K562 (cell line): ENCODE results near the gene STMN3. TPM values are rescaled to one million over a fixed set of nuclear protein-coding genes. Genes with fewer than 3 reads are reported as not detected.

ENCODE experiments used
- ATAC-seq: fragments of 200-7000 bp; cut with Tn5 transposase; 3 replicates; pipeline ENCODE4 v1.9.1; 2020; ENCODE audit warnings: moderate library complexity
- Bru-seq: library from RNA; stranded (reverse); fragments of 400-500 nt; gene quantifications from one replicate; lab custom pipeline; 2021; lab: Mats Ljungman, UMichigan
- BruChase-seq, 2 experiments: library from RNA; stranded (reverse); fragments of 400-500 nt; gene quantifications; one replicate each; lab custom pipeline; 2021; lab: Mats Ljungman, UMichigan
- BruUV-seq: library from RNA; stranded (reverse); fragments of 400-500 nt; replicated peaks from 2 replicates; lab custom pipeline; 2021; lab: Mats Ljungman, UMichigan
- CTCF ChIA-PET: fragments of 300-600 bp; formaldehyde crosslinking; extraction: SDS; loops from one replicate; lab custom pipeline; 2021; ENCODE audit warnings: low intra/inter-chr PET ratio; lab: Yijun Ruan, JAX
- POLR2A ChIA-PET: fragments of 300-600, 350-650 bp; sonication (Branson Sonifier 250); formaldehyde crosslinking; extraction: SDS; loops from one replicate; lab custom pipeline; 2021; ENCODE audit warnings: antibody characterized with exemption, inconsistent platforms; lab: Yijun Ruan, JAX
- DNase-seq, 4 experiments: peaks; one replicate each; pipeline versions ENCODE4 v3.0.0 to v3.0.0-alpha.2; 2011 to 2018; ENCODE audit warnings: low spot score in 3 of 4, mixed read lengths in 3 of 4; ENCODE audit errors: extremely low read depth in 1 of 4
- FAIRE-seq: peaks from 2 replicates; lab custom pipeline; 2011; peaks lifted over from hg19 to GRCh38; lab: Jason Lieb, UNC
- H2AFZ ChIP-seq: 2 replicates; pipeline ENCODE4 v1.6.0; 2011; ENCODE audit warnings: low read depth, low read length, control low read depth, inconsistent platforms
- H3K27ac ChIP-seq: fragments of 200-600 bp; 3 replicates; pipeline ENCODE4 v1.8.0; 2011; ENCODE audit warnings: low read depth, mild to moderate bottlenecking, control low read depth, inconsistent platforms, low read length, moderate library complexity, mixed read lengths; ENCODE audit errors: extremely low read depth
- H3K27me3 ChIP-seq, 2 experiments: fragments of 300-600 bp in 1 of 2; 2 replicates in 1 of 2; 3 replicates in 1 of 2; pipeline versions ENCODE4 v1.6.0 to v1.8.0; 2011; ENCODE audit warnings: inconsistent platforms in 2 of 2, low read length in 2 of 2, mild to moderate bottlenecking in 1 of 2, mixed read lengths in 1 of 2, moderate library complexity in 1 of 2; ENCODE audit not compliant: control insufficient read depth in 2 of 2, insufficient read depth in 2 of 2
- H3K36me3 ChIP-seq: fragments of 300-600 bp; 3 replicates; pipeline ENCODE4 v1.8.0; 2011; ENCODE audit warnings: mild to moderate bottlenecking, low read length, inconsistent platforms; ENCODE audit not compliant: control insufficient read depth, insufficient read depth
- H3K4me1 ChIP-seq, 2 experiments: fragments of 200-600 bp in 1 of 2; replicated peaks in 1 of 2; 2 replicates in 1 of 2; 3 replicates in 1 of 2; pipeline versions ENCODE4 v1.5.1 to v1.8.0; 2011; ENCODE audit warnings: inconsistent platforms in 2 of 2, low read length in 2 of 2, mild to moderate bottlenecking in 1 of 2, mixed read lengths in 1 of 2, moderate library complexity in 1 of 2; ENCODE audit not compliant: control insufficient read depth in 2 of 2, insufficient read depth in 2 of 2
- H3K4me2 ChIP-seq: 2 replicates; pipeline ENCODE4 v1.6.1; 2011; ENCODE audit warnings: low read length, control low read depth, inconsistent platforms, mixed read lengths; ENCODE audit not compliant: insufficient read depth
- H3K4me3 ChIP-seq: fragments of 200-600 bp; sonication (generic), shearing (Covaris generic); 2 replicates; pipeline ENCODE4 v1.5.1; 2016; ENCODE audit warnings: control low read depth, inconsistent platforms
- H3K79me2 ChIP-seq: fragments of 200-600 bp; 3 replicates; pipeline ENCODE4 v1.8.0; 2011; ENCODE audit warnings: low read length, inconsistent platforms; ENCODE audit not compliant: control insufficient read depth, insufficient read depth
- H3K9ac ChIP-seq, 2 experiments: 2 replicates each; pipeline versions ENCODE4 v1.6.0 to v1.6.1; 2011; ENCODE audit warnings: low read depth in 2 of 2, low read length in 2 of 2, control low read depth in 1 of 2, inconsistent platforms in 1 of 2, mild to moderate bottlenecking in 1 of 2, mixed read lengths in 1 of 2; ENCODE audit not compliant: insufficient read depth in 1 of 2
- H3K9me1 ChIP-seq: one replicate; pipeline ENCODE4 v1.6.0; 2011; ENCODE audit warnings: inconsistent platforms, mild to moderate bottlenecking, low read length, moderate library complexity; ENCODE audit not compliant: control insufficient read depth, insufficient read depth
- H3K9me3 ChIP-seq: replicated peaks from 2 replicates; pipeline ENCODE4 v1.5.1; 2011; ENCODE audit warnings: low read depth, low read length, inconsistent platforms; ENCODE audit not compliant: control insufficient read depth, insufficient read depth
- H4K20me1 ChIP-seq: replicated peaks from 2 replicates; pipeline ENCODE4 v1.6.1; 2011; ENCODE audit warnings: low read length, inconsistent platforms, mixed read lengths; ENCODE audit not compliant: control insufficient read depth, insufficient read depth
- ELK3 ChIP-seq: fragments of 450-650 bp; formaldehyde crosslinking; IDR thresholded peaks from 2 replicates; pipeline ENCODE4 v1.4.0; 2020; ENCODE audit warnings: mild to moderate bottlenecking
- FOS ChIP-seq: IDR thresholded peaks from 3 replicates; pipeline ENCODE4 v1.6.1; 2011; ENCODE audit not compliant: insufficient read length; ENCODE audit errors: extremely low read depth
- HIVEP1 ChIP-seq: fragments of 250-450 bp; sonication (Bioruptor Pico); IDR thresholded peaks from 2 replicates; pipeline ENCODE4 v1.4.0; 2020; ENCODE audit warnings: mild to moderate bottlenecking
- PHB ChIP-seq: fragments of 250-450 bp; sonication (Bioruptor Pico); IDR thresholded peaks from 2 replicates; pipeline ENCODE4 v1.5.0; 2021
- WGBS: fragments of 100-300 bp; shearing (Covaris generic); methylation state at CpG from one replicate; pipeline ENCODE4 v1.1.6; 2016; ENCODE audit warnings: low coverage, mixed read lengths; ENCODE audit not compliant: insufficient coverage; ENCODE audit errors: missing lambda C conversion rate; 5-methylcytosine and 5-hydroxymethylcytosine counted together
- in situ Hi-C: fragments of 300-500 bp; cut with MboI; formaldehyde crosslinking; loops from 4 replicates; pipeline ENCODE4 v1.15.0; 2018; ENCODE audit warnings: inconsistent platforms, mixed read lengths
- intact Hi-C: fragments of 100-400 bp; cut with micrococcal nuclease; formaldehyde crosslinking; loops from 2 replicates; pipeline ENCODE4 v1.14.2; 2022
- long read RNA-seq, 3 experiments: library from polyadenylated mRNA in 2 of 3; library from RNA in 1 of 3; unstranded in 2 of 3; stranded (forward) in 1 of 3; transcript quantifications; one replicate each; pipeline ENCODE4 v2.0.0, GENCODE V29; 2019 to 2022
- polyA minus RNA-seq, 3 experiments: library from RNA; depleted of rRNA, polyadenylated mRNA; stranded (reverse); fragments of >200 nt; gene quantifications; 2 replicates each; pipeline ENCODE4 v1.2.3, GENCODE V29; 2011
- polyA plus RNA-seq, 8 experiments: library from polyadenylated mRNA; depleted of rRNA in 4 of 8; stranded (reverse) in 5 of 8; unstranded in 3 of 8; fragments of >200 nt; fragmentation: Nextera tagmentation in 2 of 8; fragmentation: Illumina TruSeq in 1 of 8; extraction: Ambion mirVana in 2 of 8; extraction: Trizol in 1 of 8; gene quantifications; 2 replicates each; pipeline versions ENCODE4 v1.2.1 to v1.2.3, GENCODE V29; 2011 to 2014; ENCODE audit warnings: inconsistent platforms in 1 of 8, missing spikeins in 1 of 8
- total RNA-seq, 7 experiments: library from RNA; depleted of rRNA in 6 of 7; stranded (reverse); fragments of >200 nt in 6 of 7; fragmentation: Illumina TruSeq in 2 of 7; extraction: Trizol in 2 of 7; gene quantifications; 2 replicates each; pipeline versions ENCODE4 v1.2.1 to v1.2.3, GENCODE V29; 2011 to 2021; ENCODE audit warnings: low replicate concordance in 1 of 7

The STMN3 gene
- total RNA-seq (2011; cell fraction: chromatin; rRNA removed; ENCODE audit: low replicate concordance): 14.9 and 42.3 TPM in 2 replicates
- total RNA-seq (2011; cell fraction: nucleolus; rRNA removed): 45.7 and 51.0 TPM in 2 replicates
- 22.8 and 23.8 TPM in 2 replicates for total RNA-seq (2011; cell fraction: nucleoplasm; rRNA removed)
- total RNA-seq (2014; rRNA removed): 65.6 and 79.2 TPM in 2 replicates
- total RNA-seq (2014; rRNA removed; fragmentation: Illumina TruSeq; extraction: Trizol): 6.8 and 8.8 TPM in 2 replicates
- 29.4 and 29.9 TPM in 2 replicates for total RNA-seq (2015; rRNA removed; fragmentation: Illumina TruSeq; extraction: Trizol)
- total RNA-seq (2021): 50.2 and 52.4 TPM in 2 replicates
- polyA plus RNA-seq (2011; rRNA removed): 30.9 and 37.6 TPM in 2 replicates
- 51.3 and 126 TPM in 2 replicates for polyA plus RNA-seq (2011; cell fraction: cytosol; rRNA removed)
- 98.8 and 152 TPM in 2 replicates for polyA plus RNA-seq (2011; cell fraction: nucleus; rRNA removed)
- 20.9 and 32.0 TPM in 2 replicates for polyA plus RNA-seq (2012)
- polyA plus RNA-seq (2014; fragmentation: Illumina TruSeq; extraction: Trizol): 20.3 and 36.0 TPM in 2 replicates
- under 1 TPM; 0.70 to 0.85 TPM for polyA plus RNA-seq (2014; fragmentation: Nextera tagmentation; extraction: Ambion mirVana)
- 58.0 and 60.2 TPM in 2 replicates for polyA plus RNA-seq (2014; rRNA removed)
- polyA minus RNA-seq (2011; rRNA and poly(A)+ RNA removed): 4.9 and 7.8 TPM in 2 replicates
- polyA minus RNA-seq (2011; cell fraction: cytosol; rRNA and poly(A)+ RNA removed): 17.1 and 19.4 TPM in 2 replicates
- polyA minus RNA-seq (2011; cell fraction: nucleus; rRNA and poly(A)+ RNA removed): 7.1 and 9.2 TPM in 2 replicates
- Bru-seq, nascent RNA: percentile 58 among the genes with signal in this experiment
- BruChase-seq, experiment 1, labeled RNA remaining after a 2-hour chase: percentile 54 among the genes with signal in this experiment
- percentile 58 among the genes with signal in this experiment for BruChase-seq, experiment 2, labeled RNA remaining after a 6-hour chase
- long read RNA-seq, experiment 1, transcript STMN3-201 (5 exons, 2,255 nt): major isoform, 82 of 208 reads
- long read RNA-seq, experiment 1, partial matches to known transcripts: 7 of 208 reads
- long read RNA-seq, experiment 1, other reads (novel, unspliced or antisense): 119 of 208 reads
- long read RNA-seq, experiment 2, transcript STMN3-201 (5 exons, 2,255 nt): major isoform, 43 of 96 reads
- long read RNA-seq, experiment 2, partial matches to known transcripts: 21 of 96 reads
- long read RNA-seq, experiment 2, other reads (novel, unspliced or antisense): 32 of 96 reads
- long read RNA-seq, experiment 3, transcript STMN3-201 (5 exons, 2,255 nt): major isoform, 6 of 9 reads
- long read RNA-seq, experiment 3, partial matches to known transcripts: 1 of 9 reads
- long read RNA-seq, experiment 3, other reads (novel, unspliced or antisense): 2 of 9 reads

GRCh38 chr20:63653041-63653973, at the start of gene STMN3:
STMN3 (minus strand) TSS chr20:63653424; CDS start chr20:63653345, 79 bp downstream.
- ATAC-seq (peak; percentile 77), FAIRE-seq (peak; percentile 37), DNase-seq (peak; percentile 79 to 97 (median 84))
- H3K9ac ChIP-seq: peak within 1 kb of the TSS; percentile 57 to 92
- peak within 1 kb of the TSS; percentile 82 for H3K27ac ChIP-seq
- peak within 1 kb of the TSS; percentile 97 for H2AFZ ChIP-seq
- intact Hi-C loops (loop anchor here (10.0 kb wide), 1 partner anchor 119 kb away; the partner anchor contains the start of gene PTK6), in situ Hi-C loops (no loop called here)
- ChIA-PET POLR2A (interaction anchor here (0.6 to 1.0 kb wide), 4 partner anchors 11 to 212 kb away, joined by 3 to 8 read pairs (median 3); no protein-coding TSS in a partner anchor), CTCF (no interaction called here)
- no peaks in the 10 kb centered on the region; the same call in 1 of the 2 replicates for H4K20me1 ChIP-seq
- H3K4me1 ChIP-seq: peaks cover 28 to 77% of the 10 kb centered on the region in 2 experiments
- no TSS peak for BruUV-seq
- H3K36me3 ChIP-seq: 0 out of 3 replicates have a peak, but pooled peaks cover 3% of the 10 kb centered on the region
- H3K9me1 ChIP-seq: no peaks in the 10 kb centered on the region
- H3K27me3 ChIP-seq: no peaks in the 10 kb centered on the region
- H3K4me2 ChIP-seq: peak within 1 kb of the TSS; percentile 79
- peaks cover 42% of the 10 kb centered on the region for H3K79me2 ChIP-seq
- WGBS: 1% methylated on average over 27 of the region's 73 CpGs
- peak within 1 kb of the TSS; percentile 68 for H3K4me3 ChIP-seq
- no peaks in the 10 kb centered on the region for H3K9me3 ChIP-seq
- no peak for TF ChIP-seq ELK3 (CRISPR knock-in tag)
- no peak for TF ChIP-seq HIVEP1 (CRISPR knock-in tag)
- no peak for TF ChIP-seq PHB (CRISPR knock-in tag)
- TF ChIP-seq FOS: no peak
